Progenitor cell of endocrine pancreas (in vitro differentiated cells): ENCODE data around the gene P3H2. TPM values are rescaled to one million over a fixed set of nuclear protein-coding genes. Genes with fewer than 3 reads are reported as not detected.

Experiments
- DNase-seq: peaks from one replicate; pipeline ENCODE4 v3.0.0; 2021; ENCODE audit warnings: low spot score; ENCODE audit not compliant: unreplicated experiment
- H3K27ac Mint-ChIP-seq: 2 replicates; pipeline ENCODE4 v1.8.0; 2021; ENCODE audit warnings: mild to moderate bottlenecking, moderate library complexity, mixed read lengths
- H3K27me3 Mint-ChIP-seq: 2 replicates; pipeline ENCODE4 v1.8.0; 2021; ENCODE audit warnings: mixed read lengths
- H3K36me3 Mint-ChIP-seq: 2 replicates; pipeline ENCODE4 v1.8.0; 2022; ENCODE audit warnings: mixed read lengths; ENCODE audit not compliant: insufficient read depth
- H3K4me1 Mint-ChIP-seq: 2 replicates; pipeline ENCODE4 v1.8.0; 2021; ENCODE audit warnings: low read depth, mixed read lengths
- H3K4me3 Mint-ChIP-seq: 2 replicates; pipeline ENCODE4 v1.8.0; 2021; ENCODE audit warnings: low read depth, mild to moderate bottlenecking, moderate library complexity, mixed read lengths
- H3K9me3 Mint-ChIP-seq: 2 replicates; pipeline ENCODE4 v1.8.0; 2021; ENCODE audit warnings: low read depth, mixed read lengths
- CTCF ChIP-seq: fragments of 200-600 bp; sonication (generic); IDR thresholded peaks from one replicate; pipeline ENCODE4 v1.5.0; 2021; ENCODE audit warnings: antibody characterized with exemption, mild to moderate bottlenecking; ENCODE audit not compliant: unreplicated experiment
- total RNA-seq: library from RNA; stranded (reverse); gene quantifications from 2 replicates; pipeline ENCODE4 v1.2.1, GENCODE V29; 2021

P3H2 gene
- total RNA-seq, 1 donor from 2014 or later, result 5.3 TPM

- no peak for TF ChIP-seq CTCF
- no peak overlapping the region for H3K27ac Mint-ChIP-seq
- DNase-seq, result no peak
- H3K27me3 Mint-ChIP-seq, result peaks cover 86% of the 10 kb centered on the region
- no peaks in the 10 kb centered on the region for H3K36me3 Mint-ChIP-seq
- H3K9me3 Mint-ChIP-seq, result no peaks in the 10 kb centered on the region
- peaks cover 14% of the 10 kb centered on the region for H3K4me1 Mint-ChIP-seq
- H3K4me3 Mint-ChIP-seq, result no peak overlapping the region
Observed at GRCh38 chr3:190012314-190012782, 108.3 kb downstream of the P3H2 start.

DNA sequence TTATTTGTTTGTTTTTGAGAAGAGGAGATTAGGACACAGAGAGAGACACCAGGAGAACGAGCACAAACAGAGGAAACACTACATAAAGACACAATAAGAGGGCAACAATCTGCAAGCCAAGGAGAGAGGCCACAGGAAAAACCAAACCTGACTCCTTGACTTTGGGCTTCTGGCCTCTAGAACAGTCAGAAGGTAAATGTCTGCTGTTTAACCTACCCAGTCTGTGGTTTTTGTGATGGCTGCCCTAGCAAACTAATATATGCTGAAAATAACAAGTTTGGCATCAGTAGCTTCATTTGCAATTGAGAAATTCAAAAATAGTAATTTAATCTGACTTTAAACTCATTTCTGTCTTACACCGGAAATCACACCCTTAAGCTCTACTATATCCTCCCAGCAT is 110.2 kb downstream of the P3H2 start:
- H3K4me3 Mint-ChIP-seq, result no peak overlapping the region
- no peak for DNase-seq
- H3K27me3 Mint-ChIP-seq, result peaks cover 90% of the 10 kb centered on the region
- H3K27ac Mint-ChIP-seq, result no peak overlapping the region
- no peak for TF ChIP-seq CTCF
- H3K9me3 Mint-ChIP-seq, result no peaks in the 10 kb centered on the region
- peaks cover 14% of the 10 kb centered on the region for H3K4me1 Mint-ChIP-seq
- H3K36me3 Mint-ChIP-seq, result no peaks in the 10 kb centered on the region

- H3K27ac Mint-ChIP-seq, result no peak overlapping the region
- H3K4me1 Mint-ChIP-seq, result peaks cover 13% of the 10 kb centered on the region
- H3K9me3 Mint-ChIP-seq, result no peaks in the 10 kb centered on the region
- no peak for DNase-seq
- H3K27me3 Mint-ChIP-seq, result peaks cover 83% of the 10 kb centered on the region
- no peak overlapping the region for H3K4me3 Mint-ChIP-seq
- H3K36me3 Mint-ChIP-seq, result no peaks in the 10 kb centered on the region
- no peak for TF ChIP-seq CTCF
Observed at GRCh38 chr3:190009614-190010013, 111.1 kb downstream of the P3H2 start.

- H3K4me3 Mint-ChIP-seq, result no peak overlapping the region
- H3K4me1 Mint-ChIP-seq, result peaks cover 8% of the 10 kb centered on the region
Observed at GRCh38 chr3:190008432-190008831, 112.3 kb downstream of the P3H2 start.

GRCh38 chr3:190005343-190006113 is 115.2 kb downstream of the P3H2 start:
- Mint-ChIP-seq H3K27ac (no peak overlapping the region), H3K9me3 (no peaks in the 10 kb centered on the region), H3K4me1 (peaks cover 6% of the 10 kb centered on the region), H3K27me3 (peaks cover 45% of the 10 kb centered on the region), H3K4me3 (no peak overlapping the region), H3K36me3 (no peaks in the 10 kb centered on the region)
- TF ChIP-seq CTCF, result no peak
- DNase-seq, result no peak

More at GRCh38 chr3:190008432-190008831, 112.3 kb downstream of the P3H2 start:
- no peaks in the 10 kb centered on the region for H3K9me3 Mint-ChIP-seq
- no peak for DNase-seq
- no peak for TF ChIP-seq CTCF
- H3K27me3 Mint-ChIP-seq, result peaks cover 71% of the 10 kb centered on the region
- no peak overlapping the region for H3K27ac Mint-ChIP-seq
- no peaks in the 10 kb centered on the region for H3K36me3 Mint-ChIP-seq
